HEK293 (cell line): ENCODE data around the gene NAP1L1.
A peak's percentile ranks its signal among the peaks of the same experiment; 100 is the strongest.

Experiments
- ATF2 ChIP-seq: fragments of 450-650 bp; formaldehyde crosslinking; IDR thresholded peaks from 2 replicates; pipeline ENCODE4 v1.5.1; 2016; ENCODE audit warnings: missing biosample characterization, missing genetic modification characterization, low read depth
- ELK4 ChIP-seq: IDR thresholded peaks from 2 replicates; pipeline ENCODE4 v1.6.1; 2011; ENCODE audit warnings: mild to moderate bottlenecking, low read depth, low read length, borderline replicate concordance
- GLI4 ChIP-seq: fragments of 450-650 bp; formaldehyde crosslinking; IDR thresholded peaks from 2 replicates; pipeline ENCODE4 v1.5.1; 2016; ENCODE audit warnings: missing biosample characterization, missing genetic modification characterization
- PRDM2 ChIP-seq: fragments of 450-650 bp; formaldehyde crosslinking; IDR thresholded peaks from 2 replicates; pipeline ENCODE4 v1.5.1; 2016; ENCODE audit warnings: missing biosample characterization, missing genetic modification characterization, borderline replicate concordance
- SETDB1 ChIP-seq: IDR thresholded peaks from one replicate; pipeline ENCODE4 v1.6.1; 2017; ENCODE audit warnings: mild to moderate bottlenecking, low read length, moderate library complexity, mixed read lengths; ENCODE audit not compliant: insufficient read length
- WT1 ChIP-seq: fragments of 450-650 bp; formaldehyde crosslinking; IDR thresholded peaks from 2 replicates; pipeline ENCODE4 v1.5.1; 2016; ENCODE audit warnings: missing biosample characterization, missing genetic modification characterization
- ZBTB44 ChIP-seq: fragments of 450-650 bp; IDR thresholded peaks from 2 replicates; pipeline ENCODE4 v1.5.1; 2018; ENCODE audit warnings: missing biosample characterization, mild to moderate bottlenecking, missing genetic modification characterization
- ZNF18 ChIP-seq: fragments of 450-650 bp; formaldehyde crosslinking; IDR thresholded peaks from 2 replicates; pipeline ENCODE4 v1.5.1; 2016; ENCODE audit warnings: missing biosample characterization, missing genetic modification characterization
- ZNF211 ChIP-seq: fragments of 450-650 bp; formaldehyde crosslinking; IDR thresholded peaks from 2 replicates; pipeline ENCODE4 v1.5.1; 2016; ENCODE audit warnings: low read depth, missing biosample characterization, missing genetic modification characterization
- ZNF214 ChIP-seq: fragments of 450-650 bp; formaldehyde crosslinking; IDR thresholded peaks from 2 replicates; pipeline ENCODE4 v1.5.1; 2017; ENCODE audit warnings: missing biosample characterization, mild to moderate bottlenecking, missing genetic modification characterization, borderline replicate concordance
- ZNF221 ChIP-seq: fragments of 450-650 bp; formaldehyde crosslinking; IDR thresholded peaks from 2 replicates; pipeline ENCODE4 v1.5.1; 2017; ENCODE audit warnings: missing biosample characterization, missing genetic modification characterization, borderline replicate concordance
- ZNF311 ChIP-seq: fragments of 450-650 bp; formaldehyde crosslinking; IDR thresholded peaks from 2 replicates; pipeline ENCODE4 v1.5.1; 2017; ENCODE audit warnings: missing biosample characterization, missing genetic modification characterization, borderline replicate concordance
- ZNF335 ChIP-seq: fragments of 450-650 bp; formaldehyde crosslinking; conservative IDR thresholded peaks from 2 replicates; pipeline ENCODE4 v1.5.1; 2016; ENCODE audit warnings: missing biosample characterization, missing genetic modification characterization
- ZNF621 ChIP-seq: fragments of 450-650 bp; formaldehyde crosslinking; IDR thresholded peaks from 2 replicates; pipeline ENCODE4 v1.5.1; 2017; ENCODE audit warnings: missing biosample characterization, missing genetic modification characterization
- ZNF626 ChIP-seq: fragments of 450-650 bp; sonication (Bioruptor Pico); formaldehyde crosslinking; IDR thresholded peaks from 2 replicates; pipeline ENCODE4 v1.5.1; 2018; ENCODE audit warnings: missing biosample characterization, missing genetic modification characterization, inconsistent platforms
- ZNF701 ChIP-seq: fragments of 450-650 bp; formaldehyde crosslinking; IDR thresholded peaks from 2 replicates; pipeline ENCODE4 v1.5.1; 2016; ENCODE audit warnings: missing biosample characterization, missing genetic modification characterization
- ZNF791 ChIP-seq: fragments of 450-650 bp; formaldehyde crosslinking; IDR thresholded peaks from 2 replicates; pipeline ENCODE4 v1.5.1; 2016; ENCODE audit warnings: missing biosample characterization, missing genetic modification characterization
- ZNF837 ChIP-seq: fragments of 450-650 bp; formaldehyde crosslinking; IDR thresholded peaks from 2 replicates; pipeline ENCODE4 v1.5.1; 2016; ENCODE audit warnings: missing biosample characterization, missing genetic modification characterization
- ZXDB ChIP-seq: fragments of 450-650 bp; formaldehyde crosslinking; IDR thresholded peaks from 2 replicates; pipeline ENCODE4 v1.5.1; 2016; ENCODE audit warnings: missing biosample characterization, missing genetic modification characterization
- TF ChIP-seq, protein P1 (sequence below): fragments of 450-650 bp; formaldehyde crosslinking; IDR thresholded peaks from 2 replicates; pipeline ENCODE4 v1.5.1; 2016; ENCODE audit warnings: missing biosample characterization, missing genetic modification characterization
- TF ChIP-seq, protein P2 (sequence below): fragments of 450-650 bp; formaldehyde crosslinking; IDR thresholded peaks from 2 replicates; pipeline ENCODE4 v1.5.1; 2017; ENCODE audit warnings: missing biosample characterization, missing genetic modification characterization

The NAP1L1 gene

GRCh38 chr12:76031414-76032042, 53.0 kb downstream of the NAP1L1 start, which contains the start of gene PHLDA1 (continued):
- TF ChIP-seq ZBTB44 (tag by site-specific recombination) (peak; percentile 66), ZNF214 (no peak), ZNF837 (tag by site-specific recombination) (no peak), GLI4 (tag by site-specific recombination) (no peak), ZNF335 (tag by site-specific recombination) (peak; percentile 87), WT1 (tag by site-specific recombination) (peak; percentile 38; the same call in 1 of the 2 replicates), ZNF621 (no peak), ZXDB (tag by site-specific recombination) (peak; percentile 55), ZNF211 (tag by site-specific recombination) (no peak), ZNF791 (tag by site-specific recombination) (no peak), ZNF701 (no peak), ZNF18 (tag by site-specific recombination) (no peak), ZNF221 (tag by site-specific recombination) (no peak), ZNF311 (tag by site-specific recombination) (no peak), SETDB1 (no peak), ATF2 (tag by site-specific recombination) (no peak), PRDM2 (tag by site-specific recombination) (no peak), ZNF626 (no peak), ELK4 (no peak)
- TF ChIP-seq, protein P1, sequence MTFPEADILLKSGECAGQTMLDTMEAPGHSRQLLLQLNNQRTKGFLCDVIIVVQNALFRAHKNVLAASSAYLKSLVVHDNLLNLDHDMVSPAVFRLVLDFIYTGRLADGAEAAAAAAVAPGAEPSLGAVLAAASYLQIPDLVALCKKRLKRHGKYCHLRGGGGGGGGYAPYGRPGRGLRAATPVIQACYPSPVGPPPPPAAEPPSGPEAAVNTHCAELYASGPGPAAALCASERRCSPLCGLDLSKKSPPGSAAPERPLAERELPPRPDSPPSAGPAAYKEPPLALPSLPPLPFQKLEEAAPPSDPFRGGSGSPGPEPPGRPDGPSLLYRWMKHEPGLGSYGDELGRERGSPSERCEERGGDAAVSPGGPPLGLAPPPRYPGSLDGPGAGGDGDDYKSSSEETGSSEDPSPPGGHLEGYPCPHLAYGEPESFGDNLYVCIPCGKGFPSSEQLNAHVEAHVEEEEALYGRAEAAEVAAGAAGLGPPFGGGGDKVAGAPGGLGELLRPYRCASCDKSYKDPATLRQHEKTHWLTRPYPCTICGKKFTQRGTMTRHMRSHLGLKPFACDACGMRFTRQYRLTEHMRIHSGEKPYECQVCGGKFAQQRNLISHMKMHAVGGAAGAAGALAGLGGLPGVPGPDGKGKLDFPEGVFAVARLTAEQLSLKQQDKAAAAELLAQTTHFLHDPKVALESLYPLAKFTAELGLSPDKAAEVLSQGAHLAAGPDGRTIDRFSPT: 0 out of 2 replicates have a peak, but pooled peaks have one; percentile 42
- TF ChIP-seq, protein P2, sequence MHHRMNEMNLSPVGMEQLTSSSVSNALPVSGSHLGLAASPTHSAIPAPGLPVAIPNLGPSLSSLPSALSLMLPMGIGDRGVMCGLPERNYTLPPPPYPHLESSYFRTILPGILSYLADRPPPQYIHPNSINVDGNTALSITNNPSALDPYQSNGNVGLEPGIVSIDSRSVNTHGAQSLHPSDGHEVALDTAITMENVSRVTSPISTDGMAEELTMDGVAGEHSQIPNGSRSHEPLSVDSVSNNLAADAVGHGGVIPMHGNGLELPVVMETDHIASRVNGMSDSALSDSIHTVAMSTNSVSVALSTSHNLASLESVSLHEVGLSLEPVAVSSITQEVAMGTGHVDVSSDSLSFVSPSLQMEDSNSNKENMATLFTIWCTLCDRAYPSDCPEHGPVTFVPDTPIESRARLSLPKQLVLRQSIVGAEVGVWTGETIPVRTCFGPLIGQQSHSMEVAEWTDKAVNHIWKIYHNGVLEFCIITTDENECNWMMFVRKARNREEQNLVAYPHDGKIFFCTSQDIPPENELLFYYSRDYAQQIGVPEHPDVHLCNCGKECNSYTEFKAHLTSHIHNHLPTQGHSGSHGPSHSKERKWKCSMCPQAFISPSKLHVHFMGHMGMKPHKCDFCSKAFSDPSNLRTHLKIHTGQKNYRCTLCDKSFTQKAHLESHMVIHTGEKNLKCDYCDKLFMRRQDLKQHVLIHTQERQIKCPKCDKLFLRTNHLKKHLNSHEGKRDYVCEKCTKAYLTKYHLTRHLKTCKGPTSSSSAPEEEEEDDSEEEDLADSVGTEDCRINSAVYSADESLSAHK (tag by site-specific recombination): peak; percentile 67; the same call in 1 of the 2 replicates
